CD4-positive, alpha-beta T cell (primary cell): ENCODE measurements around the gene MAPK11. TPM values are rescaled to one million over a fixed set of nuclear protein-coding genes. Genes with fewer than 3 reads are reported as not detected.

Experiments used
- ATAC-seq: fragments of 200-7000 bp; cut with Tn5 transposase; one replicate; pipeline ENCODE4 v1.10.0; 2022; ENCODE audit warnings: mild to moderate bottlenecking; ENCODE audit not compliant: poor library complexity
- CTCF ChIA-PET: fragments of 350-600 bp; sonication (Branson Sonifier 250); formaldehyde crosslinking; loops from one replicate; lab custom pipeline; 2021; ENCODE audit warnings: antibody characterized with exemption, inconsistent platforms; lab: Charles Lee
- POLR2A ChIA-PET: fragments of 350-600 bp; sonication (Branson Sonifier 250); formaldehyde crosslinking; loops from one replicate; lab custom pipeline; 2021; ENCODE audit warnings: antibody characterized with exemption, inconsistent platforms; lab: Charles Lee
- DNase-seq, 14 experiments: peaks; one replicate each; pipeline ENCODE4 v3.0.0-alpha.2; 2013 to 2020; ENCODE audit warnings: mixed read lengths in 2 of 14
- H3K27ac ChIP-seq, 2 donors: one replicate each; pipeline versions ENCODE4 v1.5.1 to v1.7.0; 2013; ENCODE audit warnings: low read length in 2 of 2, low read depth in 1 of 2, mild to moderate bottlenecking in 1 of 2
- H3K27me3 ChIP-seq, 2 experiments: 1 replicate in 1 of 2; 2 replicates in 1 of 2; pipeline versions ENCODE4 v1.6.1 to v1.7.0; 2013; ENCODE audit warnings: low read length in 2 of 2, control low read depth in 1 of 2, mild to moderate bottlenecking in 1 of 2, moderate library complexity in 1 of 2; ENCODE audit not compliant: insufficient read depth in 2 of 2, control insufficient read depth in 1 of 2
- H3K36me3 ChIP-seq: one replicate; pipeline ENCODE4 v1.6.1; 2013; ENCODE audit warnings: low read length, control low read depth; ENCODE audit not compliant: insufficient read depth
- H3K4me1 ChIP-seq: one replicate; pipeline ENCODE4 v1.6.1; 2013; ENCODE audit warnings: low read length, control low read depth; ENCODE audit not compliant: insufficient read depth
- H3K4me3 ChIP-seq: one replicate; pipeline ENCODE4 v1.5.1; 2013; ENCODE audit warnings: mild to moderate bottlenecking, low read length, moderate library complexity
- H3K9me3 ChIP-seq, 2 experiments: 1 replicate in 1 of 2; 2 replicates in 1 of 2; pipeline versions ENCODE4 v1.6.1 to v1.7.0; 2013; ENCODE audit warnings: low read length in 2 of 2, mild to moderate bottlenecking in 2 of 2, control low read depth in 1 of 2, moderate library complexity in 1 of 2; ENCODE audit not compliant: control insufficient read depth in 1 of 2, insufficient read depth in 1 of 2
- H3K27ac Mint-ChIP-seq: one replicate; pipeline ENCODE4 v1.8.0; 2020; ENCODE audit warnings: mixed read lengths
- H3K27me3 Mint-ChIP-seq: one replicate; pipeline ENCODE4 v1.8.0; 2021; ENCODE audit warnings: mixed read lengths
- H3K36me3 Mint-ChIP-seq: one replicate; pipeline ENCODE4 v1.8.0; 2021; ENCODE audit warnings: low read depth, mixed read lengths
- H3K4me1 Mint-ChIP-seq: one replicate; pipeline ENCODE4 v1.8.0; 2021; ENCODE audit warnings: low read depth, mixed read lengths
- H3K4me3 Mint-ChIP-seq: one replicate; pipeline ENCODE4 v1.8.0; 2020; ENCODE audit warnings: mild to moderate bottlenecking, mixed read lengths
- H3K9me3 Mint-ChIP-seq: one replicate; pipeline ENCODE4 v1.8.0; 2020; ENCODE audit warnings: mixed read lengths
- intact Hi-C, 2 experiments: fragments of 100-400 bp; cut with DNase I in 1 of 2; cut with micrococcal nuclease in 1 of 2; formaldehyde crosslinking; loops; one replicate each; pipeline versions ENCODE4 v1.15.1 to v1.9.0; 2023 to 2025; cut with DNase I, micrococcal nuclease
- total RNA-seq, 174 experiments: library from RNA in 2 of 174; stranded (reverse) in 2 of 174; gene quantifications; one replicate each; pipeline ENCODE4 v1.2.3 and lab custom pipeline; 2021 to 2026
- TF ChIP-seq, protein P1 (sequence below): fragments of 200-600 bp; IDR thresholded peaks from one replicate; pipeline ENCODE4 v1.8.0; 2022; ENCODE audit warnings: antibody characterized with exemption, mild to moderate bottlenecking

Gene MAPK11
- total RNA-seq, 2 experiments from 2014 or later = 4.2 to 4.9 TPM

DNA sequence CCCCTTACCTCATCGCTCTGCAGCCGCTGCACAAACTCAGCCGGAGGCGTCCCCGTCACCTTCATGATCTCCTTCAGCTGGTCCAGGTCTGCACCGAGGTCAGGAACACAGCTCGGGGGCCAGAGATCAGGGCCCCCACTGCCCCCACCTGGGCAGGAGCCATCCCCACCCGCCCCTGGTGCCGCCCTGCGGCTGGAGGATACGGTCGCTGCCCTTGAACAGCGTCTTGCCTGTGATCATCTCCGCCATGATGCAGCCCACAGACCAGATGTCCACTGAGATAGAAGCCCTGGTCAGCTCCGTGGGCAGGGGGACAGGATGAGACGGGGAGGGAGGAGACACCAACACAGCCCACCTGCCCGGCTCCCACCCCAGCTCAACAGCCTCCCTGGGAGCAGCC, 14.6 kb downstream of the MAPK11 start:
- Mint-ChIP-seq H3K9me3 (no peaks in the 10 kb centered on the region), H3K4me1 (peaks cover 9% of the 10 kb centered on the region), H3K36me3 (no peaks in the 10 kb centered on the region), H3K4me3 (no peak overlapping the region), H3K27me3 (peaks cover 7% of the 10 kb centered on the region), H3K27ac (no peak overlapping the region)
- Histone ChIP-seq H3K27me3 (peaks cover 2 to 7% of the 10 kb centered on the region in 2 experiments), H3K27ac (no peak overlapping the region), H3K4me1 (peaks cover 15% of the 10 kb centered on the region), H3K36me3 (no peaks in the 10 kb centered on the region), H3K9me3 (peaks cover 0 to 6% of the 10 kb centered on the region in 2 experiments), H3K4me3 (no peak overlapping the region)
- POLR2A ChIA-PET = interaction anchor here (0.6 kb wide), 2 partner anchors 63 to 221 kb away, joined by 3 read pairs; no protein-coding TSS in a partner anchor
- CTCF ChIA-PET = no interaction called here
- no peak for DNase-seq
- TF ChIP-seq, protein P1, sequence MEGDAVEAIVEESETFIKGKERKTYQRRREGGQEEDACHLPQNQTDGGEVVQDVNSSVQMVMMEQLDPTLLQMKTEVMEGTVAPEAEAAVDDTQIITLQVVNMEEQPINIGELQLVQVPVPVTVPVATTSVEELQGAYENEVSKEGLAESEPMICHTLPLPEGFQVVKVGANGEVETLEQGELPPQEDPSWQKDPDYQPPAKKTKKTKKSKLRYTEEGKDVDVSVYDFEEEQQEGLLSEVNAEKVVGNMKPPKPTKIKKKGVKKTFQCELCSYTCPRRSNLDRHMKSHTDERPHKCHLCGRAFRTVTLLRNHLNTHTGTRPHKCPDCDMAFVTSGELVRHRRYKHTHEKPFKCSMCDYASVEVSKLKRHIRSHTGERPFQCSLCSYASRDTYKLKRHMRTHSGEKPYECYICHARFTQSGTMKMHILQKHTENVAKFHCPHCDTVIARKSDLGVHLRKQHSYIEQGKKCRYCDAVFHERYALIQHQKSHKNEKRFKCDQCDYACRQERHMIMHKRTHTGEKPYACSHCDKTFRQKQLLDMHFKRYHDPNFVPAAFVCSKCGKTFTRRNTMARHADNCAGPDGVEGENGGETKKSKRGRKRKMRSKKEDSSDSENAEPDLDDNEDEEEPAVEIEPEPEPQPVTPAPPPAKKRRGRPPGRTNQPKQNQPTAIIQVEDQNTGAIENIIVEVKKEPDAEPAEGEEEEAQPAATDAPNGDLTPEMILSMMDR = no peak
- no peak for ATAC-seq
- intact Hi-C loops = no loop called here

DNA sequence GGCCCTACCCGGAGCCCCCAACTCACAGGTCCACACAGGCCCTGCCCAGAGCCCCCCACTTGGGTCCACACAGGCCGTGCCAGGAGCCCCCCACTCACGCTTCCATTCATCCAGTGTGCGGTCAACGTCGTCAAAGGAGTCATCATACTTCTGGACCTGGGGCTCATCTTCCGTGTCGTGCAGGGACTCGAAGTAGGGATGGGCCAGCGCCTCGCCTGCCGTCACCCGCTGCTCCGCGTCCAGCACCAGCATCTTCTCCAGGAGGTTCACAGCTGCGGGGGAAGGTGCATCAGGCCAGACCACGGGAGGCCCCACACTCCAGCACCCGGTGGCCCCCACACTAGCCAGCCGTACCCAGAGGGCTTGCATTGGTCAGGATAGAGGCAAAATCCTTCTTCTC, 15.1 kb downstream of the MAPK11 start:
- peaks cover 0 to 2% of the 10 kb centered on the region in 2 experiments for H3K27me3 ChIP-seq

DNA sequence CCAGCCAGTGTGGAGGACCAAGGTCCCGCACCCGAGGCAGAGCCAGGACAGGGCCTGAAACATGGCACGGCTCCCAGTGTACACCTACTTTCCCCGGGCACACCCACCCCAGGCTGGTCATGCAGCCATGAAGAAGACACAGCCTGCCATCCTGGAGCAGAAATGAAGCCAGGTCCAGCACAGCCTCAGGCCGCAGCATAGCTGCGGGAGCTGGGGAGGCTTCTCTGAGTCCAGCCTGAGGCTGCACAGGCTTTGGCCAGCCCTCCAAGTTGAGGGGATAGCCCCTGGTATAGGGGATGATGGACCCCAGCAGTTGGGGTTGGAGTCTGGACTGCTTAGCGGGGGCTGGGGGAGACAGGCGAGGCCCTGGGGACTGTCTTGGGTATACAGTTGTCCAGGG, 16.2 kb downstream of the MAPK11 start:
- Mint-ChIP-seq H3K4me1 (peaks cover 16% of the 10 kb centered on the region), H3K27ac (no peak overlapping the region), H3K9me3 (no peaks in the 10 kb centered on the region), H3K4me3 (no peak overlapping the region), H3K27me3 (peaks cover 4% of the 10 kb centered on the region), H3K36me3 (no peaks in the 10 kb centered on the region)
- Histone ChIP-seq H3K27ac (no peak overlapping the region), H3K36me3 (no peaks in the 10 kb centered on the region), H3K4me3 (no peak overlapping the region), H3K27me3 (no peaks in the 10 kb centered on the region), H3K4me1 (peaks cover 27% of the 10 kb centered on the region), H3K9me3 (no peaks in the 10 kb centered on the region)
- intact Hi-C loops = loop anchor here (2.0 to 5.0 kb wide), 3 partner anchors 17 to 243 kb away; partner anchors contain the start of genes MAPK11 (in 1 of the 2) and PPP6R2 (in 1 of the 2)
- DNase-seq (no peak), ATAC-seq (no peak)
- ChIA-PET CTCF (no interaction called here), POLR2A (no interaction called here)
- TF ChIP-seq, protein P1 = no peak

More for the DNA sequence above, 15.1 kb downstream of the MAPK11 start:
- intact Hi-C loops = no loop called here
- Histone ChIP-seq H3K9me3 (peaks cover 0 to 1% of the 10 kb centered on the region in 2 experiments), H3K27ac (no peak overlapping the region), H3K4me1 (peaks cover 17% of the 10 kb centered on the region), H3K36me3 (no peaks in the 10 kb centered on the region), H3K4me3 (no peak overlapping the region)
- Mint-ChIP-seq H3K27ac (no peak overlapping the region), H3K36me3 (no peaks in the 10 kb centered on the region), H3K4me3 (no peak overlapping the region), H3K9me3 (no peaks in the 10 kb centered on the region), H3K27me3 (peaks cover 7% of the 10 kb centered on the region), H3K4me1 (peaks cover 14% of the 10 kb centered on the region)
- DNase-seq = no peak
- ChIA-PET POLR2A (interaction anchor here (0.6 kb wide), 2 partner anchors 64 to 220 kb away, joined by 3 read pairs; no protein-coding TSS in a partner anchor), CTCF (no interaction called here)
- TF ChIP-seq, protein P1 = no peak
- ATAC-seq = no peak
